ENCODE measurements around the gene CST7.
A peak's percentile ranks its signal among the peaks of the same experiment; 100 is the strongest.
"Not testable (repeated sequence)": the region's sequence is repeated elsewhere in the genome, so short reads cannot be mapped to it uniquely, and the experiment has no call there.

The CST7 gene

GRCh38 chr20:24986436-24987015 is 37.5 kb downstream of the CST7 start:
- no peak for DNase-seq (ENCODE audit: low read depth)

- DNase-seq (ENCODE audit: low read depth): no peak
Measured at GRCh38 chr20:24987244-24987643, 38.2 kb downstream of the CST7 start.

GRCh38 chr20:24987873-24988835 is 39.1 kb downstream of the CST7 start:
- DNase-seq (ENCODE audit: low read depth): no peak

- DNase-seq (ENCODE audit: low read depth): no peak
Measured at GRCh38 chr20:24989162-24989561, 40.1 kb downstream of the CST7 start.

GRCh38 chr20:24990810-24991252 is 41.8 kb downstream of the CST7 start:
- DNase-seq (ENCODE audit: low read depth): no peak

GRCh38 chr20:24991897-24992486 is 42.9 kb downstream of the CST7 start:
- no peak for DNase-seq (ENCODE audit: low read depth)

- DNase-seq (ENCODE audit: low read depth): peak; percentile 92
Measured at GRCh38 chr20:24992487-24993205, 43.6 kb downstream of the CST7 start, which contains the start of gene APMAP. Gene APMAP, minus strand, starts transcription at chr20:24992751. Its CDS starts 63 bp downstream, at chr20:24992688.

GRCh38 chr20:24993337-24994185 is 44.5 kb downstream of the CST7 start:
- DNase-seq (ENCODE audit: low read depth): peak; percentile 48

- DNase-seq (ENCODE audit: low read depth): no peak
Measured at GRCh38 chr20:24994186-24994465, 45.1 kb downstream of the CST7 start.

GRCh38 chr20:24994470-24995368 is 45.6 kb downstream of the CST7 start:
- DNase-seq (ENCODE audit: low read depth): peak; percentile 74

GRCh38 chr20:24995741-24996448 is 46.8 kb downstream of the CST7 start:
- DNase-seq (ENCODE audit: low read depth): no peak

GRCh38 chr20:24996449-24997377 is 47.6 kb downstream of the CST7 start:
- DNase-seq (ENCODE audit: low read depth): no peak

- no peak for DNase-seq (ENCODE audit: low read depth)
Measured at GRCh38 chr20:24998121-24998520, 49.1 kb downstream of the CST7 start.

GRCh38 chr20:24998631-24999445 is 49.8 kb downstream of the CST7 start:
- DNase-seq (ENCODE audit: low read depth): no peak

GRCh38 chr20:24999568-24999967 is 50.5 kb downstream of the CST7 start:
- no peak for DNase-seq (ENCODE audit: low read depth)

GRCh38 chr20:25000268-25000801 is 51.3 kb downstream of the CST7 start:
- DNase-seq (ENCODE audit: low read depth): peak; percentile 92

- not testable (repeated sequence) for DNase-seq (ENCODE audit: low read depth)
Measured at GRCh38 chr20:25001323-25001722, 52.3 kb downstream of the CST7 start.

Measured in HS-27A (cell line).